SK-N-SH (cell line): Measurements from ENCODE around the gene ELOVL4. TPM values are rescaled to one million over a fixed set of nuclear protein-coding genes. Genes with fewer than 3 reads are reported as not detected.

Experiments
- CTCF ChIA-PET: fragments of 300-600, 350-600 bp; formaldehyde crosslinking; extraction: SDS; loops from one replicate; lab custom pipeline; 2021; lab: Yijun Ruan, JAX
- POLR2A ChIA-PET: fragments of 350-600 bp; sonication (Branson Sonifier 250); formaldehyde crosslinking; extraction: SDS; loops from one replicate; lab custom pipeline; 2020; ENCODE audit warnings: antibody characterized with exemption, inconsistent platforms; lab: Yijun Ruan, JAX
- DNase-seq: peaks from one replicate; pipeline ENCODE4 v3.0.0; 2012
- H2AFZ ChIP-seq: fragments of 200-600 bp; sonication (generic); 2 replicates; pipeline ENCODE4 v1.8.1; 2016; ENCODE audit warnings: antibody characterized with exemption, mild to moderate bottlenecking, low read depth
- H3F3A ChIP-seq: fragments of 200-600 bp; sonication (generic); replicated peaks from 2 replicates; pipeline ENCODE3; 2016; ENCODE audit warnings: antibody characterized with exemption, mild to moderate bottlenecking; ENCODE audit not compliant: insufficient read depth
- H3K27ac ChIP-seq, 2 experiments: fragments of 200-500 bp in 1 of 2; fragments of 200-600 bp in 1 of 2; sonication (Bioruptor generic) in 1 of 2; sonication (generic), shearing (Covaris generic) in 1 of 2; 2 replicates each; pipeline versions ENCODE4 v1.5.1 to v1.6.1; 2014 to 2016; ENCODE audit warnings: low read depth in 2 of 2, inconsistent platforms in 1 of 2, low read length in 1 of 2, mild to moderate bottlenecking in 1 of 2, mixed read lengths in 1 of 2
- H3K27me3 ChIP-seq: fragments of 200-600 bp; sonication (generic), shearing (Covaris generic); 2 replicates; pipeline ENCODE4 v1.6.1; 2016; ENCODE audit warnings: mixed run types; ENCODE audit not compliant: insufficient read depth
- H3K36me3 ChIP-seq, 2 experiments: fragments of 200-500 bp in 1 of 2; fragments of 200-600 bp in 1 of 2; sonication (Bioruptor generic) in 1 of 2; sonication (generic) in 1 of 2; replicated peaks in 1 of 2; 2 replicates each; pipeline versions ENCODE3 to v1.5.1; 2014 to 2016; ENCODE audit warnings: low read length in 1 of 2, mild to moderate bottlenecking in 1 of 2; ENCODE audit not compliant: insufficient read depth in 2 of 2, control insufficient read depth in 1 of 2
- H3K4me1 ChIP-seq, 2 experiments: fragments of 200-500 bp in 1 of 2; fragments of 200-600 bp in 1 of 2; sonication (Bioruptor generic) in 1 of 2; sonication (generic), shearing (Covaris generic) in 1 of 2; 2 replicates each; pipeline versions ENCODE4 v1.5.1 to v1.6.1; 2014 to 2016; ENCODE audit warnings: low read depth in 1 of 2, low read length in 1 of 2, mixed run types in 1 of 2; ENCODE audit not compliant: insufficient read depth in 2 of 2, control insufficient read depth in 1 of 2
- H3K4me2 ChIP-seq: fragments of 200-600 bp; sonication (generic), shearing (Covaris generic); 2 replicates; pipeline ENCODE4 v1.6.1; 2017; ENCODE audit warnings: mixed run types
- H3K4me3 ChIP-seq, 2 experiments: fragments of 200-500 bp in 1 of 2; fragments of 200-600 bp in 1 of 2; sonication (Bioruptor generic) in 1 of 2; sonication (generic), shearing (Covaris generic) in 1 of 2; 2 replicates each; pipeline versions ENCODE4 v1.5.1 to v1.8.1; 2014 to 2016; ENCODE audit warnings: low read depth in 2 of 2, inconsistent platforms in 1 of 2, low read length in 1 of 2, mild to moderate bottlenecking in 1 of 2, mixed read lengths in 1 of 2, moderate library complexity in 1 of 2
- H3K79me2 ChIP-seq: fragments of 200-600 bp; sonication (generic); 2 replicates; pipeline ENCODE4 v1.8.1; 2017; ENCODE audit warnings: mild to moderate bottlenecking; ENCODE audit not compliant: insufficient read depth
- H3K9ac ChIP-seq: fragments of 200-600 bp; sonication (generic); 2 replicates; pipeline ENCODE4 v1.6.1; 2017; ENCODE audit warnings: mixed run types
- H3K9me2 ChIP-seq: fragments of 200-600 bp; sonication (generic); 2 replicates; pipeline ENCODE4 v1.6.1; 2017; ENCODE audit warnings: mixed run types
- H3K9me3 ChIP-seq: fragments of 200-600 bp; sonication (generic); 2 replicates; pipeline ENCODE4 v1.6.1; 2017; ENCODE audit warnings: mixed run types, mild to moderate bottlenecking, moderate library complexity
- H4K20me1 ChIP-seq: fragments of 200-600 bp; sonication (generic); 2 replicates; pipeline ENCODE4 v1.6.1; 2017; ENCODE audit warnings: mild to moderate bottlenecking, mixed run types; ENCODE audit not compliant: insufficient read depth
- FOXJ3 ChIP-seq: sonication (generic); formaldehyde crosslinking; IDR thresholded peaks from 2 replicates; pipeline ENCODE4 v1.5.1; 2020; ENCODE audit warnings: mild to moderate bottlenecking, missing genetic modification reagents
- GATA2 ChIP-seq: sonication (generic); formaldehyde crosslinking; IDR thresholded peaks from 2 replicates; pipeline ENCODE4 v1.5.0; 2020; ENCODE audit warnings: mild to moderate bottlenecking, missing genetic modification reagents
- IRF3 ChIP-seq: fragments of 150-350 bp; IDR thresholded peaks from 2 replicates; pipeline ENCODE4 v1.6.1; 2016; ENCODE audit warnings: mild to moderate bottlenecking, low read depth, low read length
- MXI1 ChIP-seq: IDR thresholded peaks from 2 replicates; pipeline ENCODE4 v1.6.1; 2012; ENCODE audit warnings: mild to moderate bottlenecking, low read depth, low read length, improper control_type of control experiment
- NRF1 ChIP-seq: IDR thresholded peaks from 2 replicates; pipeline ENCODE4 v1.6.1; 2012; ENCODE audit warnings: low read depth, mild to moderate bottlenecking, low read length
- PBX3 ChIP-seq: IDR thresholded peaks from 2 replicates; pipeline ENCODE4; 2012
- RCOR1 ChIP-seq: fragments of 150-350 bp; IDR thresholded peaks from 2 replicates; pipeline ENCODE4 v1.6.1; 2017; ENCODE audit warnings: antibody characterized with exemption, low read length
- REST ChIP-seq: IDR thresholded peaks from 2 replicates; pipeline ENCODE4 v1.6.1; 2012; ENCODE audit warnings: mild to moderate bottlenecking, low read depth, low read length, moderate library complexity
- RFX5 ChIP-seq: IDR thresholded peaks from 2 replicates; pipeline ENCODE4 v1.6.1; 2012; ENCODE audit warnings: mild to moderate bottlenecking, improper control_type of control experiment, low read length
- SIN3A ChIP-seq: IDR thresholded peaks from 2 replicates; pipeline ENCODE4 v1.6.1; 2012; ENCODE audit warnings: low read depth, mild to moderate bottlenecking, low read length, moderate library complexity, borderline replicate concordance
- SMC3 ChIP-seq: IDR thresholded peaks from 2 replicates; pipeline ENCODE4 v1.6.1; 2012; ENCODE audit warnings: low read depth, low read length, improper control_type of control experiment
- TAF1 ChIP-seq: IDR thresholded peaks from 2 replicates; pipeline ENCODE4 v1.6.1; 2012; ENCODE audit warnings: low read depth, mild to moderate bottlenecking, low read length, moderate library complexity, borderline replicate concordance
- TCF12 ChIP-seq: IDR thresholded peaks from 2 replicates; pipeline ENCODE4 v1.4.0; 2012
- WGBS: methylation state at CpG from one replicate; pipeline ENCODE4 v1.1.6; 2017; ENCODE audit warnings: low lambda C conversion rate; 5-methylcytosine and 5-hydroxymethylcytosine counted together
- polyA plus RNA-seq, 3 experiments: library from polyadenylated mRNA; depleted of rRNA; stranded (reverse); fragments of >200 nt; gene quantifications; 2 replicates each; pipeline ENCODE4 v1.2.3, GENCODE V29; 2012

Gene ELOVL4
- polyA plus RNA-seq, 1 of the 3 experiments (the other 2 are of a cell fraction): 1.9 TPM

- 47% methylated on average over 2 of the region's 3 CpGs for WGBS
- Histone ChIP-seq H3F3A (no peaks in the 10 kb centered on the region), H2AFZ (no peak overlapping the region), H3K9ac (no peak overlapping the region), H3K79me2 (no peaks in the 10 kb centered on the region), H3K4me1 (no peaks in the 10 kb centered on the region), H3K4me2 (no peak overlapping the region), H3K36me3 (no peaks in the 10 kb centered on the region), H3K27me3 (no peaks in the 10 kb centered on the region), H3K9me3 (no peaks in the 10 kb centered on the region), H3K4me3 (no peak overlapping the region), H3K9me2 (no peaks in the 10 kb centered on the region), H3K27ac (no peak overlapping the region), H4K20me1 (no peaks in the 10 kb centered on the region)
- TF ChIP-seq RCOR1: no peak
- no peak for TF ChIP-seq PBX3
- TF ChIP-seq FOXJ3 (CRISPR knock-in tag): no peak
- TF ChIP-seq SIN3A: no peak
- TF ChIP-seq TCF12: no peak
- no peak for TF ChIP-seq REST
- DNase-seq: no peak
- CTCF ChIA-PET: interaction anchor here (0.9 to 1.8 kb wide), 2 partner anchors 20 to 303 kb away, joined by 3 to 12 read pairs; no protein-coding TSS in a partner anchor
- POLR2A ChIA-PET: no interaction called here
Measured at GRCh38 chr6:79888587-79888986, 58.8 kb downstream of the ELOVL4 start.

GRCh38 chr6:79878142-79878748 is 69.1 kb downstream of the ELOVL4 start:
- Histone ChIP-seq H3K9me3 (no peaks in the 10 kb centered on the region), H3K79me2 (no peaks in the 10 kb centered on the region), H3K4me2 (no peak overlapping the region), H2AFZ (no peak overlapping the region), H3K27ac (no peak overlapping the region), H3K4me3 (no peak overlapping the region), H3K36me3 (no peaks in the 10 kb centered on the region), H3K4me1 (peaks cover 0 to 5% of the 10 kb centered on the region in 2 experiments; a peak in 1 of 4 replicates), H4K20me1 (no peaks in the 10 kb centered on the region), H3K27me3 (no peaks in the 10 kb centered on the region), H3K9me2 (0 out of 2 replicates have a peak, but pooled peaks cover 2% of the 10 kb centered on the region), H3F3A (no peaks in the 10 kb centered on the region), H3K9ac (no peak overlapping the region)
- 65% methylated on average over 4 of the region's 6 CpGs for WGBS
- ChIA-PET CTCF (interaction anchor here (0.8 kb wide), 1 partner anchor 10 kb away, joined by 3 read pairs; no protein-coding TSS in a partner anchor), POLR2A (no interaction called here)
- DNase-seq: no peak
- TF ChIP-seq IRF3: no peak
- no peak for TF ChIP-seq MXI1
- TF ChIP-seq SMC3: no peak
- TF ChIP-seq NRF1: no peak
- no peak for TF ChIP-seq FOXJ3 (CRISPR knock-in tag)
- TF ChIP-seq REST: no peak
- TF ChIP-seq RFX5: no peak
- TF ChIP-seq TAF1: no peak
- no peak for TF ChIP-seq GATA2 (CRISPR knock-in tag)
